ENCODE results near the gene FOSL2. TPM values are rescaled to one million over a fixed set of nuclear protein-coding genes. Genes with fewer than 3 reads are reported as not detected.

Gene FOSL2
- total RNA-seq, 1 donor from 2014 or later, result 60.5 TPM

DNA sequence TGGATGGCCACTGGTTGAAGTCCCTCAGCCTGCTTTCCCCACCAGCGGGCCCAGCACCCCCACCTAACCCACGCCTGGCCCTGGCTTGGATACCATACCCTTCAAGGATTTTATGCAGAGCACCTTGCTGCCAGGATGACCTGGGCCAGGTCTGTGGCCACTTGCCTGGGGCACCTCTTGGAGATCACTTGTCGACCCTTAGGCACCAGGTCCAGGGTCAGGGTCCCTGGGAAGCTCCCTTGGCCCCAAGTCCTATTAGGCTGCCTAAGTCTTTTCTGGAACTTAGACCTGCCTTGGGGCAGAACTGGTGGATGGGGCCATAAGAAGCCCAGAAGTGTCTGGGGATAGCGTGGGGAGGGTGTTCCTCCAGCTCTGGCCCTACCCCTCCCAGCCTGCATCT lies 39.1 kb downstream of the FOSL2 start:
- peaks cover 14% of the 10 kb centered on the region for H3K9me3 Mint-ChIP-seq
- peaks cover 12% of the 10 kb centered on the region for H3K4me1 Mint-ChIP-seq
- no peak overlapping the region for H3K27ac Mint-ChIP-seq
- H3K27me3 Mint-ChIP-seq (ENCODE audit: low read depth), result no peaks in the 10 kb centered on the region
- no peaks in the 10 kb centered on the region for H3K36me3 Mint-ChIP-seq
- DNase-seq (ENCODE audit: low spot score in 2 of 2, unreplicated experiment in 2 of 2), result no peak
- H3K4me3 Mint-ChIP-seq, result no peak overlapping the region
- TF ChIP-seq, protein P1, sequence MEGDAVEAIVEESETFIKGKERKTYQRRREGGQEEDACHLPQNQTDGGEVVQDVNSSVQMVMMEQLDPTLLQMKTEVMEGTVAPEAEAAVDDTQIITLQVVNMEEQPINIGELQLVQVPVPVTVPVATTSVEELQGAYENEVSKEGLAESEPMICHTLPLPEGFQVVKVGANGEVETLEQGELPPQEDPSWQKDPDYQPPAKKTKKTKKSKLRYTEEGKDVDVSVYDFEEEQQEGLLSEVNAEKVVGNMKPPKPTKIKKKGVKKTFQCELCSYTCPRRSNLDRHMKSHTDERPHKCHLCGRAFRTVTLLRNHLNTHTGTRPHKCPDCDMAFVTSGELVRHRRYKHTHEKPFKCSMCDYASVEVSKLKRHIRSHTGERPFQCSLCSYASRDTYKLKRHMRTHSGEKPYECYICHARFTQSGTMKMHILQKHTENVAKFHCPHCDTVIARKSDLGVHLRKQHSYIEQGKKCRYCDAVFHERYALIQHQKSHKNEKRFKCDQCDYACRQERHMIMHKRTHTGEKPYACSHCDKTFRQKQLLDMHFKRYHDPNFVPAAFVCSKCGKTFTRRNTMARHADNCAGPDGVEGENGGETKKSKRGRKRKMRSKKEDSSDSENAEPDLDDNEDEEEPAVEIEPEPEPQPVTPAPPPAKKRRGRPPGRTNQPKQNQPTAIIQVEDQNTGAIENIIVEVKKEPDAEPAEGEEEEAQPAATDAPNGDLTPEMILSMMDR (IDR thresholded peaks at IDR 0.05; ENCODE audit: unreplicated experiment), result no peak

DNA sequence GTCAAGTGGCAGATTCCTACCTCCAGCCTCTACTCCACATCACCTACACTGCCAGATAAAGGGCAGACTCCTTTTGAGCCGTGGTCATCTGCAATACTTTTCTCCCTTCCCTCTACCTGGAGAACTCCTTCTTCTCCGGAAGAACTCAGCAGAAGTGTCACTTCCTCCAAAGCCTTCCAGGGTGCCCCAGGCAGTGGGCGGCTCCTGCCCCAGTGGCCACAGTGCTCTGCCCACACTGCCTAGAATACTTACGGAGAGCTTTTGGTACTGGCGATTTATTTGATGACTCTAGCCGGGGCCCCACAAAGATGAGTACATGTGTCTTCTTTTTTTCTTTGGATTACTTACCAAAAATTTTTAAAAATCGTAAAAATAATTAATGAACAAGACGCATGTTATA lies 39.7 kb downstream of the FOSL2 start:
- Mint-ChIP-seq H3K36me3 (no peaks in the 10 kb centered on the region), H3K27ac (no peak overlapping the region), H3K4me3 (no peak overlapping the region), H3K4me1 (peaks cover 13% of the 10 kb centered on the region), H3K27me3 (ENCODE audit: low read depth) (no peaks in the 10 kb centered on the region), H3K9me3 (peaks cover 14% of the 10 kb centered on the region)
- no peak for DNase-seq (ENCODE audit: low spot score in 2 of 2, unreplicated experiment in 2 of 2)
- TF ChIP-seq, protein P1 (IDR thresholded peaks at IDR 0.05; ENCODE audit: unreplicated experiment), result no peak

DNA sequence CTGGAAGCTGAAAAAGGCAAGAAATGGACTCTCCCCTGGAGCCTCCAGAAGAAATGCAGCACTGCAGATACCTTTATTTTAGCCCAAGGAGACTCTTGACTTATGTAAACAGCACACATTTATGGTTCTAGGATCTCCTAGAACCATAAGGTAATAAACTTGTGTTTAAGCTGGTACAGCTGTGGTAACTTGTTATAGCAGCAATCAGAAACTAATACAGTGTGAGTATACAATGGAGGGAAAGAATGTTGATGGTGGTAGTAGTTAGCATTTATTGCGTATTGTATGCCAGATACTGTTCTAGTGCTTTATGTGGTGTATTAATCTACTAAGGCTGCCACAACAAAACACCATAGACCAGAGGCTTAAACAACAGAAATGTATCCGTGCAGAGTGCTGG lies 40.6 kb downstream of the FOSL2 start:
- Mint-ChIP-seq H3K4me1 (peaks cover 17% of the 10 kb centered on the region), H3K9me3 (peaks cover 14% of the 10 kb centered on the region), H3K27ac (no peak overlapping the region), H3K36me3 (no peaks in the 10 kb centered on the region), H3K27me3 (ENCODE audit: low read depth) (no peaks in the 10 kb centered on the region), H3K4me3 (no peak overlapping the region)
- TF ChIP-seq, protein P1 (IDR thresholded peaks at IDR 0.05; ENCODE audit: unreplicated experiment), result no peak
- DNase-seq (ENCODE audit: low spot score in 2 of 2, unreplicated experiment in 2 of 2), result no peak

DNA sequence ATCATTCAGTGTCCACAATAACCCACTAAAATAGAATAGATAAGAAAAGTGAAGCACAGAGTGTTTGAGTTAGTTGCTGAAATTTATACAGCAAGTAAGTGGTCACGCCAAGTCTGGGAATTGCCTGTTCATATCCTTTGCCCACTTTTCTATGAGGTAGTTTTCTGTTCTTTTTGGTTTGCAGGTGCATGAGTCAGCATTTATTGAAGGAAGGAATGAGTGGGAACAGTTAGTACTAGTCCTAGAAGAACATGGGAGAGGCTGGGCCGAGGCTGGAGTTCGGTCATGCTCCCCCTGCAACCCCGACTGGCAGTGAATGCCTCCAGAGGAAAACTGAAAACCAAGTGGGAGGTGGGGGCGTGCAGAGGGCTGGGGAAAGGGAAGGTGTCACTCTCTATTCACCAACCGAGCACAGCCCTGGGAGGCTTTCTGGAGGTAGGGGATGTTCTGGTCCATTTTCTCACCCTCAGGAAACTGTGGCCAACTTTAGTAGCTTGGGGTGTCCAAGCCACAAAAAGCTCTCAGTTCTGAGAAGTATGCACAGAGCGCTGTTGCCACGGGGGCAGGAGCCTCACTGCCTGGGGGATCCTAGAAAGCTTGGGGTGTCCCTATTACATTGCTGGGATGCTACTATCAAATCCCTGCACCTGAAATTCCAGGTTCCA lies 41.4 kb downstream of the FOSL2 start:
- H3K9me3 Mint-ChIP-seq, result peaks cover 14% of the 10 kb centered on the region
- H3K27me3 Mint-ChIP-seq (ENCODE audit: low read depth), result no peaks in the 10 kb centered on the region
- H3K36me3 Mint-ChIP-seq, result no peaks in the 10 kb centered on the region
- TF ChIP-seq, protein P1 (IDR thresholded peaks at IDR 0.05; ENCODE audit: unreplicated experiment), result no peak
- H3K4me1 Mint-ChIP-seq, result peaks cover 17% of the 10 kb centered on the region
- H3K4me3 Mint-ChIP-seq, result no peak overlapping the region
- no peak for DNase-seq (ENCODE audit: low spot score in 2 of 2, unreplicated experiment in 2 of 2)
- no peak overlapping the region for H3K27ac Mint-ChIP-seq

DNA sequence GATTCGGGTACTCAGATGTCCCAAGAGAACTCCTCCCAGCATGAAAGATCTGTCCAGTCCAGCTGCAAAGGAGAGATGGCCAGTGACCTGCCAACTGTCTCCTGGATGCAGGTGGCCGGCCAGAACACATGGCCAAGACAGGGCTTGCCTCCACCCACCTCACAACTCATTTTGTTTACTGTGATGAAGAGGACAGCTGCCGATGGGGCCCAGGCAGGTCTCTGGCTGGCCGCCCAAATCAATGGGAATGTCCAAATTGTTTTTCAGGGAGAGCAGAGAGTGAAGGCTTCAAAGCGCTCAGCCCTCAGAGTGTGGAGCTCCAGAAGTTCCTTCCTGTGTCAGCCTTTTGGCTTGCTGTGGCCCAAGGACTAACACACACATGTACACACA lies 41.9 kb downstream of the FOSL2 start:
- H3K27me3 Mint-ChIP-seq (ENCODE audit: low read depth), result no peaks in the 10 kb centered on the region
- H3K9me3 Mint-ChIP-seq, result peaks cover 14% of the 10 kb centered on the region
- no peak overlapping the region for H3K27ac Mint-ChIP-seq
- DNase-seq (ENCODE audit: low spot score in 2 of 2, unreplicated experiment in 2 of 2), result no peak
- TF ChIP-seq, protein P1 (IDR thresholded peaks at IDR 0.05; ENCODE audit: unreplicated experiment), result no peak
- H3K36me3 Mint-ChIP-seq, result no peaks in the 10 kb centered on the region
- H3K4me1 Mint-ChIP-seq, result peaks cover 17% of the 10 kb centered on the region
- H3K4me3 Mint-ChIP-seq, result no peak overlapping the region

DNA sequence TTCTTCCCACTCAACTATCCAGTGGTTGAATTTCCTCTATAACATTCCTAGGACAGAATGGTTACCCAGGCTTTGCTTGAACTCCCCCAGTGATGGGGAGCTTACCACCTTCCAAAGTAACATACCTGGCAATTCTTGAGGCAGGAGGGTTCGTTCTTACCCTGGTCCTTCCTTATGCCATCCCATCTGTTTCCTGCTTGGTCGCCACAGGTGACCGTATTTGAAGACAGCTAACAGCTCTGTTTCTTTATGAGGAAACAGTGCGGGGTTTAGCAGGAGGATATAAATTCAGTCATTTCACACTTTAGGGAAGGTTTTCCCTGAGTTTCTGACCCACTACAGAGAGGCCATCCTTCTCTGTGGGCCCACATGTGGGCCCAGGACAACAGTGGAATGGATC lies 42.6 kb downstream of the FOSL2 start:
- peaks cover 14% of the 10 kb centered on the region for H3K9me3 Mint-ChIP-seq
- no peak overlapping the region for H3K4me3 Mint-ChIP-seq
- H3K27ac Mint-ChIP-seq, result no peak overlapping the region
- H3K36me3 Mint-ChIP-seq, result no peaks in the 10 kb centered on the region
- no peak for DNase-seq (ENCODE audit: low spot score in 2 of 2, unreplicated experiment in 2 of 2)
- TF ChIP-seq, protein P1 (IDR thresholded peaks at IDR 0.05; ENCODE audit: unreplicated experiment), result no peak
- H3K4me1 Mint-ChIP-seq, result peaks cover 17% of the 10 kb centered on the region
- no peaks in the 10 kb centered on the region for H3K27me3 Mint-ChIP-seq (ENCODE audit: low read depth)
